ENCODE results near the gene EIF4G1. TPM values are rescaled to one million over a fixed set of nuclear protein-coding genes. Genes with fewer than 3 reads are reported as not detected.

Gene EIF4G1
- total and polyA plus RNA-seq, 2 donors (not counting 3 experiments of a cell fraction or from before 2014, with no cell fraction given) = 355 to 532 TPM

DNA sequence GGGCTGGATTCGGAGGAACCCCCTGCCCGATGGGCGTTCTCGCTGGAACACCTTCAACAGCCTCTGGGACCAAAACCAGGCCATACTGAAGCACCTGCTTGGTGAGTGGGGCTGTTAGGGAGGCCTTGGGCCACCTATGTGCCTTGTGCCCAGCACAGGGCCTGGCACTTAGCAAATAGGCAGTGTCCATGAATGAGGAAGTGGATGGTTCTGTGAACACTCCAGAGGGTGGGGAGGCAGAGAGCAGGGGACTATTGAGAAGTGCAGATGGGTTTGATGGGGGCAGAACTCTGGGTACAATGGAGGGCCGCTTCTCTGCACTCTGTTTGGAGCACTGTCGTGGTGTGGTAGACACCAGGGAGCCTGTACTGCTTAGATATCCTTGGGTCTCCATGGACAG lies 37.0 kb upstream of the EIF4G1 start:
- H3K36me3 ChIP-seq (ENCODE audit: control insufficient read depth in 2 of 2, extremely low read depth in 1 of 2, insufficient read depth in 2 of 2, low read length in 2 of 2) = no peaks in the 10 kb centered on the region
- CTCF ChIA-PET = interaction anchor here (1.2 kb wide), 1 partner anchor 382 kb away, joined by 4 read pairs; no protein-coding TSS in a partner anchor
- no peak for TF ChIP-seq GATA2 (IDR thresholded peaks at IDR 0.05; ENCODE audit: insufficient read depth, insufficient read length, low read depth, low read length)

DNA sequence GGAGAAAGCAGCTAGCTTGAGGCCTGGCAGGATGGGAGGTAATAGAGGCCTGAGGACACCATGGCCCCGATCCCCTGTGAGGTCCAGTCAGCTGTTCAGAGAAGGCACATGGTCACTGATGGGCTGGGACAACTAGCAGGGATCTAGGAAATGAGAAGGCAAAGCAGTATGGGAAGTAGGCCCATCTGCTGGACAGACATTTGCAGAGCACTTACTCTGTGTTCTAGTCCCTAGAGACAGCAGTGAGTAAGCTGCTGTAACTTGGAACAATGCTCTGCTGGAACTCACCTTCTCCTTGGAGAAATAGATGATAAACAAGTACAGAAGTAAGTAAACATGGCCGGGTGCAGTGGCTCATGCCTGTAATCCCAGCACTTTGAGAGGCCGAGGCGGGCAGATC lies 31.5 kb upstream of the EIF4G1 start:
- no peak for TF ChIP-seq MAX (IDR thresholded peaks at IDR 0.05; ENCODE audit: insufficient read depth, insufficient read length)
- no peak for TF ChIP-seq GATA2 (IDR thresholded peaks at IDR 0.05; ENCODE audit: insufficient read depth, insufficient read length, low read depth, low read length)
- TF ChIP-seq POLR2A (IDR thresholded peaks at IDR 0.05; ENCODE audit: low read depth, low read length) = no peak
- no peak for TF ChIP-seq FOS (IDR thresholded peaks at IDR 0.05; ENCODE audit: borderline replicate concordance, insufficient read depth, low read length)
- TF ChIP-seq JUN (IDR thresholded peaks at IDR 0.05; ENCODE audit: borderline replicate concordance, insufficient read depth, insufficient read length, low read depth) = no peak
- TF ChIP-seq EZH2 (IDR thresholded peaks at IDR 0.05; ENCODE audit: borderline replicate concordance, low read depth, low read length, severe bottlenecking) = no peak
- TF ChIP-seq POLR2AphosphoS5 (IDR thresholded peaks at IDR 0.05; ENCODE audit: insufficient read depth, low read depth, low read length) = no peak
- no peak for TF ChIP-seq CTCF (IDR thresholded peaks at IDR 0.05; ENCODE audit: extremely low read depth in 1 of 2, insufficient read depth in 1 of 2, low read depth in 1 of 2, low read length in 2 of 2)
- no peak for TF ChIP-seq MYC (IDR thresholded peaks at IDR 0.05; ENCODE audit: low read depth, low read length)
- Histone ChIP-seq H3K9me3 (replicated peaks; ENCODE audit: control insufficient read depth, insufficient read depth, low read length) (no peaks in the 10 kb centered on the region), H3K4me1 (ENCODE audit: control insufficient read depth, extremely low read depth, insufficient read depth, low read length) (no peaks in the 10 kb centered on the region), H3K27ac (ENCODE audit: insufficient read depth, low read depth, low read length) (no peak overlapping the region), H3K9me1 (replicated peaks; ENCODE audit: control insufficient read depth, extremely low read depth, insufficient read depth, low read length) (no peaks in the 10 kb centered on the region), H3K79me2 (ENCODE audit: control insufficient read depth, insufficient read depth, low read length) (no peaks in the 10 kb centered on the region), H3K9ac (replicated peaks; ENCODE audit: extremely low read depth, insufficient read depth, low read length) (no peak overlapping the region), H3K4me3 (replicated peaks in 1 of 3; ENCODE audit: insufficient read depth in 1 of 3, low read depth in 1 of 3, low read length in 3 of 3) (no peak overlapping the region), H4K20me1 (replicated peaks; ENCODE audit: control insufficient read depth, extremely low read depth, insufficient read depth, low read length) (no peaks in the 10 kb centered on the region), H3K36me3 (ENCODE audit: control insufficient read depth in 2 of 2, extremely low read depth in 1 of 2, insufficient read depth in 2 of 2, low read length in 2 of 2) (no peaks in the 10 kb centered on the region), H3K4me2 (ENCODE audit: insufficient read depth, low read length) (no peak overlapping the region), H3K27me3 (ENCODE audit: control insufficient read depth in 2 of 2, insufficient read depth in 2 of 2, low read length in 2 of 2) (peaks cover 6 to 10% of the 10 kb centered on the region in 2 experiments), H2AFZ (ENCODE audit: low read depth, low read length) (no peak overlapping the region)
- POLR2A ChIA-PET = no interaction called here
- FAIRE-seq (no peak), DNase-seq (ENCODE audit: low read depth, low spot score) (no peak)
- dilution Hi-C loops (cut with MboI; ENCODE audit: extremely low pct_ligation_motif_present, low sequenced_read_pairs) = no loop called here
- intact Hi-C loops (cut with micrococcal nuclease) = loop anchor here (10.0 kb wide), 1 partner anchor 238 kb away; no protein-coding TSS in a partner anchor
- BruUV-seq (replicated peaks) = no TSS peak
- CTCF ChIA-PET = interaction anchor here (5.7 kb wide), 1 partner anchor 386 kb away, joined by 41 read pairs; no protein-coding TSS in a partner anchor

More for the DNA sequence above, 37.0 kb upstream of the EIF4G1 start:
- no peak for DNase-seq (ENCODE audit: low read depth, low spot score)
- intact Hi-C loops (cut with micrococcal nuclease) (no loop called here), dilution Hi-C loops (cut with MboI; ENCODE audit: extremely low pct_ligation_motif_present, low sequenced_read_pairs) (no loop called here)
- H3K4me2 ChIP-seq (ENCODE audit: insufficient read depth, low read length) = no peak overlapping the region
- H3K27me3 ChIP-seq (ENCODE audit: control insufficient read depth in 2 of 2, insufficient read depth in 2 of 2, low read length in 2 of 2) = peaks cover 30 to 38% of the 10 kb centered on the region in 2 experiments
- H4K20me1 ChIP-seq (replicated peaks; ENCODE audit: control insufficient read depth, extremely low read depth, insufficient read depth, low read length) = no peaks in the 10 kb centered on the region
- no peak overlapping the region for H3K4me3 ChIP-seq (replicated peaks in 1 of 3; ENCODE audit: insufficient read depth in 1 of 3, low read depth in 1 of 3, low read length in 3 of 3)
- no peak overlapping the region for H3K27ac ChIP-seq (ENCODE audit: insufficient read depth, low read depth, low read length)
- no peak for FAIRE-seq
- H3K9me1 ChIP-seq (replicated peaks; ENCODE audit: control insufficient read depth, extremely low read depth, insufficient read depth, low read length) = no peaks in the 10 kb centered on the region
- POLR2A ChIA-PET = no interaction called here
- no TSS peak for BruUV-seq (replicated peaks)
- H3K79me2 ChIP-seq (ENCODE audit: control insufficient read depth, insufficient read depth, low read length) = no peaks in the 10 kb centered on the region
- no peak overlapping the region for H3K9ac ChIP-seq (replicated peaks; ENCODE audit: extremely low read depth, insufficient read depth, low read length)
- no peaks in the 10 kb centered on the region for H3K9me3 ChIP-seq (replicated peaks; ENCODE audit: control insufficient read depth, insufficient read depth, low read length)
- H3K4me1 ChIP-seq (ENCODE audit: control insufficient read depth, extremely low read depth, insufficient read depth, low read length) = no peaks in the 10 kb centered on the region
- no peak overlapping the region for H2AFZ ChIP-seq (ENCODE audit: low read depth, low read length)
